Effector memory CD4-positive, alpha-beta T cell (primary cell): ENCODE measurements around the gene CHGA.

Source experiments
- DNase-seq, 3 donors: peaks; one replicate each; pipeline ENCODE4 v3.0.0-alpha.2; 2020
- H3K27ac ChIP-seq: 2 replicates; pipeline ENCODE4 v1.7.0; 2013; ENCODE audit warnings: mild to moderate bottlenecking, low read length, moderate library complexity; ENCODE audit not compliant: insufficient read depth, poor library complexity, severe bottlenecking
- H3K27me3 ChIP-seq: replicated peaks from 2 replicates; pipeline ENCODE4 v1.7.0; 2013; ENCODE audit warnings: mild to moderate bottlenecking, low read length; ENCODE audit not compliant: insufficient read depth, control insufficient read depth, poor library complexity, severe bottlenecking
- H3K36me3 ChIP-seq: 2 replicates; pipeline ENCODE4 v1.7.0; 2013; ENCODE audit warnings: mild to moderate bottlenecking, low read length, moderate library complexity; ENCODE audit not compliant: control insufficient read depth, insufficient read depth
- H3K4me1 ChIP-seq: 2 replicates; pipeline ENCODE4 v1.7.0; 2013; ENCODE audit warnings: low read length, mild to moderate bottlenecking; ENCODE audit not compliant: control insufficient read depth, insufficient read depth, poor library complexity, severe bottlenecking
- H3K4me3 ChIP-seq: 2 replicates; pipeline ENCODE4 v1.7.0; 2013; ENCODE audit warnings: low read length, low read depth, mild to moderate bottlenecking; ENCODE audit not compliant: insufficient read depth, poor library complexity, severe bottlenecking
- H3K9me3 ChIP-seq: 2 replicates; pipeline ENCODE4 v1.7.0; 2013; ENCODE audit warnings: mild to moderate bottlenecking, low read length, moderate library complexity; ENCODE audit not compliant: control insufficient read depth
- total RNA-seq, 3 donors: gene quantifications; one replicate each; lab custom pipeline; 2026; lab: John Stamatoyannopoulos, UW

Gene CHGA
- 0 reads per million in 3 donors for total RNA-seq

- Histone ChIP-seq H3K4me1 (no peaks in the 10 kb centered on the region), H3K27ac (no peak within 1 kb of the TSS), H3K36me3 (no peaks in the 10 kb centered on the region), H3K4me3 (no peak within 1 kb of the TSS), H3K27me3 (peaks cover 7% of the 10 kb centered on the region), H3K9me3 (no peaks in the 10 kb centered on the region)
- DNase-seq, result peak in 1 of 3 donors; percentile 8
Observed at GRCh38 chr14:92922883-92923743, at the start of gene CHGA. TSS of gene CHGA (plus strand) at chr14:92923150. CDS start at chr14:92923360, 210 bp downstream.

- H3K4me1 ChIP-seq, result no peaks in the 10 kb centered on the region
- H3K9me3 ChIP-seq, result no peaks in the 10 kb centered on the region
- no peak overlapping the region for H3K27ac ChIP-seq
- H3K27me3 ChIP-seq, result no peaks in the 10 kb centered on the region
- no peak overlapping the region for H3K4me3 ChIP-seq
- no peak for DNase-seq
- H3K36me3 ChIP-seq, result no peaks in the 10 kb centered on the region
Observed at GRCh38 chr14:92874962-92875661, 47.8 kb upstream of the CHGA start.

- no peaks in the 10 kb centered on the region for H3K27me3 ChIP-seq
- no peaks in the 10 kb centered on the region for H3K4me1 ChIP-seq
- H3K36me3 ChIP-seq, result no peaks in the 10 kb centered on the region
- no peak for DNase-seq
- H3K27ac ChIP-seq, result no peak overlapping the region
- no peak overlapping the region for H3K4me3 ChIP-seq
- H3K9me3 ChIP-seq, result no peaks in the 10 kb centered on the region
Observed at GRCh38 chr14:92877757-92878431, 45.1 kb upstream of the CHGA start.

- no peaks in the 10 kb centered on the region for H3K9me3 ChIP-seq
- no peaks in the 10 kb centered on the region for H3K36me3 ChIP-seq
- H3K27me3 ChIP-seq, result no peaks in the 10 kb centered on the region
- no peak overlapping the region for H3K4me3 ChIP-seq
- H3K4me1 ChIP-seq, result no peaks in the 10 kb centered on the region
- no peak for DNase-seq
- H3K27ac ChIP-seq, result no peak overlapping the region
Observed at GRCh38 chr14:92880351-92880750, 42.6 kb upstream of the CHGA start.

GRCh38 chr14:92880851-92881250, 42.1 kb upstream of the CHGA start:
- DNase-seq, result no peak
- no peaks in the 10 kb centered on the region for H3K4me1 ChIP-seq
- H3K9me3 ChIP-seq, result no peaks in the 10 kb centered on the region
- no peak overlapping the region for H3K4me3 ChIP-seq
- no peak overlapping the region for H3K27ac ChIP-seq
- no peaks in the 10 kb centered on the region for H3K27me3 ChIP-seq
- no peaks in the 10 kb centered on the region for H3K36me3 ChIP-seq

GRCh38 chr14:92883066-92883465, 39.9 kb upstream of the CHGA start:
- no peaks in the 10 kb centered on the region for H3K27me3 ChIP-seq
- H3K4me3 ChIP-seq, result no peak overlapping the region
- DNase-seq, result no peak
- H3K36me3 ChIP-seq, result no peaks in the 10 kb centered on the region
- H3K9me3 ChIP-seq, result no peaks in the 10 kb centered on the region
- H3K27ac ChIP-seq, result no peak overlapping the region
- no peaks in the 10 kb centered on the region for H3K4me1 ChIP-seq

GRCh38 chr14:92884410-92884809, 38.5 kb upstream of the CHGA start:
- no peaks in the 10 kb centered on the region for H3K36me3 ChIP-seq
- no peak overlapping the region for H3K4me3 ChIP-seq
- H3K27me3 ChIP-seq, result no peaks in the 10 kb centered on the region
- H3K4me1 ChIP-seq, result no peaks in the 10 kb centered on the region
- no peak overlapping the region for H3K27ac ChIP-seq
- H3K9me3 ChIP-seq, result no peaks in the 10 kb centered on the region
- no peak for DNase-seq

- Histone ChIP-seq H3K4me3 (no peak overlapping the region), H3K9me3 (no peaks in the 10 kb centered on the region), H3K27me3 (no peaks in the 10 kb centered on the region), H3K4me1 (no peaks in the 10 kb centered on the region), H3K27ac (no peak overlapping the region), H3K36me3 (no peaks in the 10 kb centered on the region)
- no peak for DNase-seq
Observed at GRCh38 chr14:92885279-92886061, 37.5 kb upstream of the CHGA start.

- H3K27ac ChIP-seq, result no peak overlapping the region
- no peak for DNase-seq
- H3K36me3 ChIP-seq, result no peaks in the 10 kb centered on the region
- H3K4me3 ChIP-seq, result no peak overlapping the region
- H3K27me3 ChIP-seq, result no peaks in the 10 kb centered on the region
- no peaks in the 10 kb centered on the region for H3K9me3 ChIP-seq
- H3K4me1 ChIP-seq, result no peaks in the 10 kb centered on the region
Observed at GRCh38 chr14:92886337-92886736, 36.6 kb upstream of the CHGA start.
